ENCODE measurements around the gene FXYD6.

Gene FXYD6

GRCh38 chr11:117918366-117919255 is 42.2 kb upstream of the FXYD6 start:
- TF ChIP-seq NFIC (IDR thresholded peaks at IDR 0.05), result no peak
- no peak for TF ChIP-seq TAF1 (IDR thresholded peaks at IDR 0.05; ENCODE audit: low read depth)
- no peak for TF ChIP-seq FOXM1 (IDR thresholded peaks at IDR 0.05; ENCODE audit: borderline replicate concordance, low read depth)

GRCh38 chr11:117917591-117918151 is 41.2 kb upstream of the FXYD6 start:
- TF ChIP-seq REST (IDR thresholded peaks at IDR 0.05; ENCODE audit: low read depth), result no peak
- no peak for TF ChIP-seq NFIC (IDR thresholded peaks at IDR 0.05)
- TF ChIP-seq YY1 (IDR thresholded peaks at IDR 0.05; ENCODE audit: low read depth), result no peak
- no peak for TF ChIP-seq MAX (IDR thresholded peaks at IDR 0.05)
- no peak for TF ChIP-seq TCF12 (IDR thresholded peaks at IDR 0.05; ENCODE audit: low read depth)
- TF ChIP-seq CREB1 (IDR thresholded peaks at IDR 0.05; ENCODE audit: low read depth), result no peak
- TF ChIP-seq FOXM1 (IDR thresholded peaks at IDR 0.05; ENCODE audit: borderline replicate concordance, low read depth), result no peak

- TF ChIP-seq EGR1 (IDR thresholded peaks at IDR 0.05), result no peak
- no peak for TF ChIP-seq CEBPB (IDR thresholded peaks at IDR 0.05)
- no peak for TF ChIP-seq EP300 (IDR thresholded peaks at IDR 0.05; ENCODE audit: borderline replicate concordance)
- no peak for TF ChIP-seq RAD21 (IDR thresholded peaks at IDR 0.05; ENCODE audit: low read depth)
These were observed 40.5 kb upstream of the FXYD6 start for GRCh38 chr11:117916956-117917355.

- TF ChIP-seq TCF12 (IDR thresholded peaks at IDR 0.05; ENCODE audit: low read depth), result no peak
- TF ChIP-seq NFIC (IDR thresholded peaks at IDR 0.05), result no peak
- TF ChIP-seq MAX (IDR thresholded peaks at IDR 0.05), result no peak
- TF ChIP-seq ZBTB7A (IDR thresholded peaks at IDR 0.05; ENCODE audit: low read depth), result no peak
- no peak for TF ChIP-seq CREB1 (IDR thresholded peaks at IDR 0.05; ENCODE audit: low read depth)
- no peak for TF ChIP-seq EP300 (IDR thresholded peaks at IDR 0.05; ENCODE audit: borderline replicate concordance)
- no peak for TF ChIP-seq TEAD4 (IDR thresholded peaks at IDR 0.05)
- TF ChIP-seq REST (IDR thresholded peaks at IDR 0.05; ENCODE audit: low read depth), result no peak
- no peak for TF ChIP-seq YY1 (IDR thresholded peaks at IDR 0.05; ENCODE audit: low read depth)
These were observed 39.3 kb upstream of the FXYD6 start for GRCh38 chr11:117915672-117916235.

- TF ChIP-seq EP300 (IDR thresholded peaks at IDR 0.05; ENCODE audit: borderline replicate concordance) (no peak), CREB1 (IDR thresholded peaks at IDR 0.05; ENCODE audit: low read depth) (no peak), MAX (IDR thresholded peaks at IDR 0.05) (no peak), CEBPB (IDR thresholded peaks at IDR 0.05) (no peak), TAF1 (IDR thresholded peaks at IDR 0.05; ENCODE audit: low read depth) (no peak), TEAD4 (IDR thresholded peaks at IDR 0.05) (no peak), USF1 (IDR thresholded peaks at IDR 0.05) (no peak), REST (IDR thresholded peaks at IDR 0.05; ENCODE audit: low read depth) (no peak), RAD21 (IDR thresholded peaks at IDR 0.05; ENCODE audit: low read depth) (no peak), EGR1 (IDR thresholded peaks at IDR 0.05) (no peak), FOXM1 (IDR thresholded peaks at IDR 0.05; ENCODE audit: borderline replicate concordance, low read depth) (no peak), NFIC (IDR thresholded peaks at IDR 0.05) (no peak)
These were observed 38.6 kb upstream of the FXYD6 start for GRCh38 chr11:117914991-117915618.

Data from Ishikawa (cell line).